SU-DHL-6 (cell line): Measurements from ENCODE around the gene MASP2.

Experiments
- H2AFZ ChIP-seq: fragments of 200-600 bp; sonication (generic); 2 replicates; pipeline ENCODE4 v1.6.1; 2014; ENCODE audit warnings: low read depth, mild to moderate bottlenecking, moderate library complexity, mixed read lengths, antibody characterized with exemption, low read length; ENCODE audit not compliant: severe bottlenecking
- H3F3A ChIP-seq: fragments of 200-600 bp; shearing (Covaris generic); 2 replicates; pipeline ENCODE4 v1.6.0; 2016; ENCODE audit warnings: antibody characterized with exemption, mild to moderate bottlenecking; ENCODE audit not compliant: insufficient read depth
- H3K27ac ChIP-seq: fragments of 200-600 bp; sonication (generic); 2 replicates; pipeline ENCODE4 v1.5.1; 2016; ENCODE audit warnings: low read depth, mild to moderate bottlenecking, low read length, moderate library complexity, mixed read lengths
- H3K27me3 ChIP-seq: fragments of 200-600 bp; sonication (generic), shearing (Covaris generic); 2 replicates; pipeline ENCODE4 v1.6.0; 2014; ENCODE audit warnings: mild to moderate bottlenecking, low read length
- H3K36me3 ChIP-seq: fragments of 200-600 bp; sonication (generic); 2 replicates; pipeline ENCODE4 v1.6.1; 2014; ENCODE audit warnings: mild to moderate bottlenecking, low read length, mixed read lengths
- H3K4me2 ChIP-seq: fragments of 300-600, 200-600 bp; shearing (Covaris generic), sonication (generic); 2 replicates; pipeline ENCODE4 v1.6.0; 2014; ENCODE audit warnings: low read length, low read depth, mild to moderate bottlenecking; ENCODE audit not compliant: poor library complexity, severe bottlenecking
- H3K4me3 ChIP-seq: fragments of 200-600 bp; sonication (generic); 2 replicates; pipeline ENCODE4 v1.5.1; 2014; ENCODE audit warnings: antibody characterized with exemption, low read length, mild to moderate bottlenecking, mixed read lengths; ENCODE audit not compliant: insufficient read depth, poor library complexity, severe bottlenecking
- H3K79me2 ChIP-seq: fragments of 200-600 bp; sonication (generic); 2 replicates; pipeline ENCODE4 v1.6.1; 2014; ENCODE audit warnings: mild to moderate bottlenecking, low read length, moderate library complexity; ENCODE audit not compliant: insufficient read depth
- H3K9ac ChIP-seq: fragments of 200-600 bp; sonication (generic); 2 replicates; pipeline ENCODE4 v1.7.0; 2014; ENCODE audit warnings: mild to moderate bottlenecking, low read length
- H3K9me2 ChIP-seq: fragments of 200-600 bp; sonication (generic); replicated peaks from 2 replicates; pipeline ENCODE4 v1.6.1; 2014; ENCODE audit warnings: low read length; ENCODE audit not compliant: insufficient read depth
- H3K9me3 ChIP-seq: fragments of 200-600 bp; sonication (generic); 2 replicates; pipeline ENCODE4 v1.6.1; 2014; ENCODE audit warnings: low read length, mixed read lengths; ENCODE audit not compliant: insufficient read depth
- H4K20me1 ChIP-seq: fragments of 200-600 bp; sonication (generic); 2 replicates; pipeline ENCODE4 v1.6.1; 2014; ENCODE audit warnings: low read depth, mild to moderate bottlenecking, antibody characterized with exemption, low read length, moderate library complexity, mixed read lengths
- EZH2phosphoT487 ChIP-seq: fragments of 200-600 bp; sonication (generic), shearing (Covaris generic); conservative IDR thresholded peaks from 2 replicates; pipeline ENCODE4 v1.6.1; 2018; ENCODE audit warnings: mild to moderate bottlenecking, antibody characterized with exemption, low read length, moderate library complexity, mixed read lengths
- TF ChIP-seq, protein P1 (sequence below): fragments of 200-600 bp; sonication (generic); IDR thresholded peaks from one replicate; pipeline ENCODE4 v1.5.1; 2017; ENCODE audit warnings: antibody characterized with exemption, mild to moderate bottlenecking, low read length, moderate library complexity; ENCODE audit not compliant: insufficient read depth, poor library complexity, severe bottlenecking

The MASP2 gene

GRCh38 chr1:11055676-11056075 is 8.6 kb upstream of the MASP2 start:
- H2AFZ ChIP-seq = no peak overlapping the region
- H3K36me3 ChIP-seq = 0 out of 2 replicates have a peak, but pooled peaks cover 4% of the 10 kb centered on the region
- H3K9me2 ChIP-seq = no peaks in the 10 kb centered on the region
- TF ChIP-seq, protein P1, sequence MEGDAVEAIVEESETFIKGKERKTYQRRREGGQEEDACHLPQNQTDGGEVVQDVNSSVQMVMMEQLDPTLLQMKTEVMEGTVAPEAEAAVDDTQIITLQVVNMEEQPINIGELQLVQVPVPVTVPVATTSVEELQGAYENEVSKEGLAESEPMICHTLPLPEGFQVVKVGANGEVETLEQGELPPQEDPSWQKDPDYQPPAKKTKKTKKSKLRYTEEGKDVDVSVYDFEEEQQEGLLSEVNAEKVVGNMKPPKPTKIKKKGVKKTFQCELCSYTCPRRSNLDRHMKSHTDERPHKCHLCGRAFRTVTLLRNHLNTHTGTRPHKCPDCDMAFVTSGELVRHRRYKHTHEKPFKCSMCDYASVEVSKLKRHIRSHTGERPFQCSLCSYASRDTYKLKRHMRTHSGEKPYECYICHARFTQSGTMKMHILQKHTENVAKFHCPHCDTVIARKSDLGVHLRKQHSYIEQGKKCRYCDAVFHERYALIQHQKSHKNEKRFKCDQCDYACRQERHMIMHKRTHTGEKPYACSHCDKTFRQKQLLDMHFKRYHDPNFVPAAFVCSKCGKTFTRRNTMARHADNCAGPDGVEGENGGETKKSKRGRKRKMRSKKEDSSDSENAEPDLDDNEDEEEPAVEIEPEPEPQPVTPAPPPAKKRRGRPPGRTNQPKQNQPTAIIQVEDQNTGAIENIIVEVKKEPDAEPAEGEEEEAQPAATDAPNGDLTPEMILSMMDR = no peak
- TF ChIP-seq EZH2phosphoT487 = no peak
- peaks cover 23% of the 10 kb centered on the region for H3K79me2 ChIP-seq
- no peak overlapping the region for H3K4me2 ChIP-seq
- H3K9me3 ChIP-seq = no peaks in the 10 kb centered on the region
- no peaks in the 10 kb centered on the region for H4K20me1 ChIP-seq
- no peaks in the 10 kb centered on the region for H3K27me3 ChIP-seq
- no peak overlapping the region for H3K27ac ChIP-seq
- peaks cover 8% of the 10 kb centered on the region for H3F3A ChIP-seq
- no peak overlapping the region for H3K4me3 ChIP-seq
- H3K9ac ChIP-seq = no peak overlapping the region

- no peak for TF ChIP-seq EZH2phosphoT487
- TF ChIP-seq, protein P1 = no peak
- Histone ChIP-seq H3K4me2 (no peak overlapping the region), H3K27me3 (no peaks in the 10 kb centered on the region)
Observed at GRCh38 chr1:11054666-11055065, 7.6 kb upstream of the MASP2 start.

DNA sequence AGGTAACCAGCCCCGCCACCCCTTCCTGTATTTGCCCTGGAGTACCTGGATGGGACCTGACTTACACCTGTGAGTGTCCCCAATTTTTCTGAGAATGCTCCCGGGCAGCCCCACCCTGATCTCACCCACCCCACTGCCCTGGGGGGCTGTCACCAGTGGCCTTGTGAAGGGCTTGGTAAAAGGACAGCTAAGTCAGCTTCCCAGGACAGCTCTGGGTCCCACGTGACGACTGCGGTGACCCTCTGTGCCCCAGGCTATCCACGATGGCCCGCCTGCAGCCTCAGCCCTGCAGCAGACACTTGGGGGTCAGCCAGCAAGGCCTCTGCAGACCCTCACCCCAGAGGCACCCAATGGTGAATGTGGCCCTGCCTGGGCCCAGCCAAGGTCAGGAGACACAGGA is 7.1 kb upstream of the MASP2 start:
- Histone ChIP-seq H2AFZ (no peak overlapping the region), H3K79me2 (peaks cover 14% of the 10 kb centered on the region), H3K4me3 (no peak overlapping the region), H3K9me2 (no peaks in the 10 kb centered on the region), H3K27ac (no peak overlapping the region), H3K9ac (no peak overlapping the region), H3K27me3 (no peaks in the 10 kb centered on the region), H3F3A (peaks cover 5% of the 10 kb centered on the region; the same call in 1 of the 2 replicates), H3K9me3 (no peaks in the 10 kb centered on the region), H4K20me1 (no peaks in the 10 kb centered on the region), H3K36me3 (0 out of 2 replicates have a peak, but pooled peaks cover 4% of the 10 kb centered on the region), H3K4me2 (no peak overlapping the region)
- no peak for TF ChIP-seq EZH2phosphoT487
- TF ChIP-seq, protein P1 = no peak

More at GRCh38 chr1:11054666-11055065, 7.6 kb upstream of the MASP2 start:
- H3K9ac ChIP-seq = no peak overlapping the region
- H4K20me1 ChIP-seq = no peaks in the 10 kb centered on the region
- no peak overlapping the region for H3K4me3 ChIP-seq
- H3K36me3 ChIP-seq = 0 out of 2 replicates have a peak, but pooled peaks cover 4% of the 10 kb centered on the region
- H3K79me2 ChIP-seq = peaks cover 18% of the 10 kb centered on the region
- no peaks in the 10 kb centered on the region for H3K9me2 ChIP-seq
- H3K9me3 ChIP-seq = no peaks in the 10 kb centered on the region
- H3K27ac ChIP-seq = no peak overlapping the region
- H2AFZ ChIP-seq = no peak overlapping the region
- peaks cover 5% of the 10 kb centered on the region; the same call in 1 of the 2 replicates for H3F3A ChIP-seq
